Large intestine (tissue), 3 donors: Measurements from ENCODE around the gene SEMA3A. TPM values are rescaled to one million over a fixed set of nuclear protein-coding genes. Genes with fewer than 3 reads are reported as not detected.

Experiments
- DNase-seq, 2 donors: peaks; one replicate each; pipeline versions ENCODE4 v3.0.0 to v3.0.0-alpha.2; 2013
- H3K27ac ChIP-seq: one replicate; pipeline ENCODE4 v1.5.1; 2013; ENCODE audit warnings: low read length
- H3K27me3 ChIP-seq: 2 replicates; pipeline ENCODE4 v1.6.1; 2013; ENCODE audit warnings: low read length; ENCODE audit not compliant: control insufficient read depth, insufficient read depth
- H3K36me3 ChIP-seq: 2 replicates; pipeline ENCODE4 v1.6.1; 2013; ENCODE audit warnings: low read length; ENCODE audit not compliant: control insufficient read depth, insufficient read depth
- H3K4me1 ChIP-seq: one replicate; pipeline ENCODE4 v1.6.1; 2013; ENCODE audit warnings: low read length; ENCODE audit not compliant: control insufficient read depth, insufficient read depth
- H3K4me3 ChIP-seq: one replicate; pipeline ENCODE4 v1.5.1; 2013; ENCODE audit warnings: low read length
- H3K9me3 ChIP-seq: one replicate; pipeline ENCODE4 v1.6.1; 2013; ENCODE audit warnings: mild to moderate bottlenecking, low read depth, low read length, moderate library complexity; ENCODE audit not compliant: control insufficient read depth
- WGBS: methylation state at CpG from one replicate; pipeline ENCODE4 v1.1.5; 2013; ENCODE audit warnings: low lambda C conversion rate; ENCODE audit not compliant: insufficient coverage; 5-methylcytosine and 5-hydroxymethylcytosine counted together
- polyA plus RNA-seq: library from polyadenylated mRNA; unstranded; fragments of 120-200 nt; gene quantifications from one replicate; pipeline ENCODE4 v1.2.1, GENCODE V29; 2013

SEMA3A gene
- polyA plus RNA-seq, 1 donor = 11.7 TPM

GRCh38 chr7:84187813-84188510 is 6.6 kb downstream of the SEMA3A start:
- no peak overlapping the region for H3K4me3 ChIP-seq
- 75% methylated on average over 2 of the region's 2 CpGs for WGBS

GRCh38 chr7:84187087-84187805 is 7.3 kb downstream of the SEMA3A start:
- H3K4me3 ChIP-seq = no peak overlapping the region
- H3K4me1 ChIP-seq = no peaks in the 10 kb centered on the region
- no peak for DNase-seq
- no peak overlapping the region for H3K27ac ChIP-seq
- H3K9me3 ChIP-seq = no peaks in the 10 kb centered on the region
- no peaks in the 10 kb centered on the region for H3K27me3 ChIP-seq
- no peaks in the 10 kb centered on the region for H3K36me3 ChIP-seq

More at GRCh38 chr7:84187813-84188510, 6.6 kb downstream of the SEMA3A start:
- Histone ChIP-seq H3K4me1 (no peaks in the 10 kb centered on the region), H3K9me3 (no peaks in the 10 kb centered on the region), H3K27ac (no peak overlapping the region), H3K36me3 (no peaks in the 10 kb centered on the region), H3K27me3 (no peaks in the 10 kb centered on the region)
- DNase-seq = no peak

GRCh38 chr7:84183741-84184140 is 10.8 kb downstream of the SEMA3A start:
- Histone ChIP-seq H3K27me3 (no peaks in the 10 kb centered on the region), H3K27ac (no peak overlapping the region), H3K4me1 (no peaks in the 10 kb centered on the region), H3K36me3 (no peaks in the 10 kb centered on the region), H3K9me3 (no peaks in the 10 kb centered on the region), H3K4me3 (no peak overlapping the region)
- WGBS = 100% methylated on average over 1 of the region's 1 CpG
- no peak for DNase-seq

DNA sequence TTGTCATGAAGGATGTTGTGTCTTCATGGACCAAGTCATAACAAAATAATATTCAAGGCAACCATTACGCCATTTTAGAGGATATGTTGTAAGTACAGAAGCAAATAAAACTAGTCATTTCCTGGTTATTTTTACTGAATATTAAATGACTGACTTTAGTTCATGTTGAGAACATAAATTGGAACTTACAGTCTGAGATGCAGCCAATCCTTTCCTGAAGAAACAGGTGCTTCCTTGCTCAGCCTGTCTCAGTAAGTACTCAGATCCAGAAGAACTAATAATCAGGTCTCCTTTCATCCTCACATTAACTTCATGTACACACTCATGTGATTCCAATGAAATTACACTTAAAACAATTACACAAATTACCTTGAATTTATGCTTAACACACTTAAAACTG is 12.3 kb downstream of the SEMA3A start:
- H3K4me1 ChIP-seq = no peaks in the 10 kb centered on the region
- H3K9me3 ChIP-seq = no peaks in the 10 kb centered on the region
- WGBS = 100% methylated on average over 1 of the region's 1 CpG
- no peak overlapping the region for H3K27ac ChIP-seq
- H3K4me3 ChIP-seq = no peak overlapping the region
- DNase-seq = no peak
- no peaks in the 10 kb centered on the region for H3K36me3 ChIP-seq
- no peaks in the 10 kb centered on the region for H3K27me3 ChIP-seq

GRCh38 chr7:84181628-84182027 is 13.0 kb downstream of the SEMA3A start:
- Histone ChIP-seq H3K27ac (no peak overlapping the region), H3K36me3 (no peaks in the 10 kb centered on the region), H3K4me3 (no peak overlapping the region), H3K4me1 (no peaks in the 10 kb centered on the region), H3K27me3 (no peaks in the 10 kb centered on the region), H3K9me3 (no peaks in the 10 kb centered on the region)
- WGBS = 83% methylated on average over 1 of the region's 2 CpGs
- DNase-seq = no peak

DNA sequence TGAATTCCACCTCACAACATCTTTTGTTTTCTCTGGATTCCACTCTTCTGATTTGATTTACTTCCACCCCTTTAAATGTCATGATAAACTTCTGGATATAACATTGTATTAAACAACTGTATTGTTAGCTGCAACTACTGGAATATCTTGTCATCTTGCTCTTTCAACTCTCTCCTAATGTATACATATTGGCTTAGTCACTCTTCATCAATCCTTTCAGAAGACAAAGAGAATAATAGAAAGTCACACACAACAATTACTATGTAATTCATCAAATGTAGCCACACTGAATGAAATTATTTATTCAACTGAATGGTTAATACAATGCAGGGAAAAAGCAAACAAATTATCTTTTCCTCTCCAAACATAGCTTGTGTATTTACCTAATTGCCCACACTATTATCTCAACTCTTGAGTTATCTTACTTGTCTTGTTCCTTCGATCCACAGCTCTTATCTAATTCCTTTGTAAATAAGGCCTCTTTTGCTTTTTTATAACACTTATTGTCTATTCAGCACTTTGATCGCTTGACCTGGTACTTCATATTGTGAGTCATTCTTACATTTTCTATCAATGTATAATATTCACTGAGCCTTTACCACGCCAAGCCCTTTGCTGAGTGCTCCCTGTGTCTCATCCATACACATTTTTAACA is 16.7 kb downstream of the SEMA3A start:
- no peak for DNase-seq
- Histone ChIP-seq H3K4me1 (no peaks in the 10 kb centered on the region), H3K27me3 (no peaks in the 10 kb centered on the region), H3K9me3 (peaks cover 3% of the 10 kb centered on the region), H3K4me3 (no peak overlapping the region), H3K27ac (no peak overlapping the region), H3K36me3 (no peaks in the 10 kb centered on the region)
- whole genome bisulfite sequencing = 0% methylated on average over 2 of the region's 3 CpGs

DNA sequence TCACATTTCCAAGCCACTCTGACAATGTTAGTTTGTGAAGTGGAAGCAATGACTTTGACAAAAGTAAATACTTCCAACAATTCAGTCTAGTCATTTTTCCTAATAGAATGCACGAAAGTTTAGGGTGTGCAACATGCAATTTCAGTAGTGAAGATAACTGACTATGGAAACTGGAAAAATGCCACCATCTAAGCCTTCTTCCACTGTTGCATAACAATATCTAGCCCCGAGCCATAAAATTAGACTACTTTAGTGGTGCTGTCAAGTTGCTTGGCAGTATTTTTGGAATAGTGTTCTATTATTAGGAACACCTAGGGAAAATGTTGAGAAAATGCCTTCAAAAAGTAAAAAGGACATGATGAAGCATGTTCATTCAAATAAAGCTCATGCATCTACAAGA is 17.9 kb downstream of the SEMA3A start:
- DNase-seq = no peak
- Histone ChIP-seq H3K4me1 (no peaks in the 10 kb centered on the region), H3K9me3 (peaks cover 3% of the 10 kb centered on the region), H3K4me3 (no peak overlapping the region), H3K27ac (no peak overlapping the region), H3K27me3 (no peaks in the 10 kb centered on the region), H3K36me3 (no peaks in the 10 kb centered on the region)
- WGBS = no CpG with 5 or more reads among the region's 2 CpGs

DNA sequence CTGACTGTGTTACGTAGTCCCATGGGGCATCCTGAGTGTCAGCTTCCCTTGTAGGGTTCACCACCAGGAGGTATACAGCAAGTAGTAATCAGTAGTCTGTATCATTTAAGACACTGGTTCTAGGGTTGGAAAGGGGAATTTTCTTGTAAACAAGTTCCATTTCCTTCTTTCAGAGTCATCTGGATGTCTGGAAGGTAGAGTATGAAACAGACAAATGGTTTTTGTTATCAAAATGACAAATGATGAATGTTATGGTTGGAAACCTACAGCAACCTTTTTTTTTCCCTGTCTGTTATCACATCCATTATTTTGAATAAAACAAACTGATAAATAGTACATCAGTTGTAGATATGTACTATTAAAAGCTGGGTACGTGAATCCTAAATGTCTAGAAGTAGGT is 19.1 kb downstream of the SEMA3A start:
- no peaks in the 10 kb centered on the region for H3K27me3 ChIP-seq
- no peaks in the 10 kb centered on the region for H3K4me1 ChIP-seq
- 100% methylated on average over 1 of the region's 2 CpGs for WGBS
- H3K9me3 ChIP-seq = peaks cover 3% of the 10 kb centered on the region
- no peaks in the 10 kb centered on the region for H3K36me3 ChIP-seq
- DNase-seq = no peak
- H3K27ac ChIP-seq = no peak overlapping the region
- no peak overlapping the region for H3K4me3 ChIP-seq

DNA sequence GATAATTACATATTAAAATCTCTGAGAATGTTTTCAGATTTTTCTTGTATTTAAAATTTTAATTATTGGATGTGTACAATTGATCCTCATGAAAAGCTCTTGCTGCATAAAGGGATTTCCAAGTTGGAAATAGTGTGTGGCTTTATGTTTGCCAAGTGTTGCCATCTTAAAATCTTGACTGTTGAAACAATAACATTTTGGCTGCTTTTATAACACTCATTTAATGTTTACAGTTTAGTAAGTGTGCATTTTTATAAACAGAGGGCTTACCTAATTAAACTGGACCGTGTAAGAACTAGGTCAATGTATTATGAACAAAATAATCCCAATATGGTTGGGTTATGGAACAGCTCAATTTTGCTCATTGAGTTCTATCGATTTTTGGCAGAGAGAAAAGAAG is 23.9 kb downstream of the SEMA3A start:
- Histone ChIP-seq H3K36me3 (no peaks in the 10 kb centered on the region), H3K4me1 (no peaks in the 10 kb centered on the region), H3K27ac (no peak overlapping the region), H3K4me3 (no peak overlapping the region), H3K9me3 (peaks cover 3% of the 10 kb centered on the region), H3K27me3 (no peaks in the 10 kb centered on the region)
- WGBS = 88% methylated on average over 1 of the region's 2 CpGs
- no peak for DNase-seq

DNA sequence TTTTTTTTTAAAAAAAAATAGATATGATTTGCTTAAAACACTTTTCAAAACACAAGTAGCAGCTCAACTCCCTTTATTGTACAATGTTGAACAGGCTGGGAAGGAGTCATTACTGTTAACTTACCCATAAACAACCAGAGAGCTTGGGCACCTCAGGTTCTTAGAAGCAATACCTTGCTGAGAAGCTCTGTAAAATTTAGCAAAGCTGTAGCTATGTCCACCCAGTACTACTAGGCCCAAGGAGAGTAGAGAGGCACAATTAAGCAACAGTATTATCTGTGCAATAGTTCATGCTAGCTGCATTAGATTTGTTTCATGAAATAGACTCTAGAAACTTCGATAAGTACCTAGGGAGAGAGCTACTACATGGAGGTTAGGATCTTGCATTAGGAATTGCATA is 32.0 kb downstream of the SEMA3A start:
- Histone ChIP-seq H3K27me3 (no peaks in the 10 kb centered on the region), H3K36me3 (no peaks in the 10 kb centered on the region), H3K27ac (no peak overlapping the region), H3K9me3 (no peaks in the 10 kb centered on the region), H3K4me1 (no peaks in the 10 kb centered on the region), H3K4me3 (no peak overlapping the region)
- DNase-seq = no peak
- 100% methylated on average over 1 of the region's 1 CpG for WGBS
